NCI-H2107 treated with DMSO at 0.1 percent for 48 hours (cell line): ENCODE results near the gene DNAJC21.
A peak's percentile ranks its signal among the peaks of the same experiment; 100 is the strongest.

Experiments
- DNase-seq: peaks from one replicate; lab custom pipeline; 2025; ENCODE audit not compliant: unreplicated experiment; lab: John Stamatoyannopoulos, UW

Gene DNAJC21

DNA sequence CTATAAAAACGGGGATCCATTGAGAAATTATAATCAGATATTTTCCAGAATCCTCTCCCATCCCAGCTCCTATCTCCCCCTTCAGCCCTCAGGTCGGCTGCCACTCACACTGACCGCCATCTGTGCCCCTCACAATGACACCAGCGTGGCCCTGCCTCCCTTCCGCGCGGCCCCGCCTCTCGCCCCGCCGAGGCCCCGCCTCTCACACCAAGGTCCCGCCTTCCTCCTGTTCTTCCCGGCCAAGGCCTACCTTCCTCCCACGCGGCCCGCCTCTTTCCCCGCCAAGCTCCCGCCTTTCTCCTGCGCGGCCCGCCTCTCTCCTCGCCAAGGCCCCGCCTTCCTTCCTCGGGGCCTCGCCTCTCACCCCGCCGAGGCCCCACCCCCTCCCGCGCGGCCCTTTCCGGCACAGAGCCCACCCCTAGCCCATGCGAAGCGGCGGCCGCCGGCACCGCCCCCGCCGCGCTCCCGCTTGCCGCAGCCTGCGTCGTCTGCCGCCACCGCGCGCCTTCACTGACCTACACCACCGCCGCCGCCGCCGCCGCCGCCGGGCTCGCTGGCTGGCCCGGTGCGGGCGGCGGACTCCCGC, at the start of gene DNAJC21:
DNAJC21 (plus strand) TSS at position 426 of the 586 bp plus-strand sequence. CDS start 261 bp downstream, outside the sequence.
- DNase-seq, result peak; percentile 94

DNA sequence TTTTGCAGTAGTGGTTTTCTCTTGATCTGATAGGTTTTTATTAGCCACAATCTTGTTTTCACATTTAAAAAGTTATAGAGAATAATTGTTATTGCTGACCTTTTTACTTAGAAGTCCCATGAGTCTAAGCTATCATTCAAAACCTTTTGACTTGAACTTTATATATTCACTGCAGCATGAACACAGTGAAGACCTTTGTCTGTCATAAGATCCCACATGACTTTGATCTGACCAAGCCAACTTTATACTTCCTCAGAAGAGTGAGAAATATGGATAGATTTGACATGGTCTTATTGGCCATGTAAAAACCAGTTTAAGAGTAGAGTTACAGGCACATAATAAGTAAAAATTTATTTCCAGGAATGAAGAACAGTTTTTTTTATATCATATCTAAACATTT, 48.1 kb upstream of the DNAJC21 start:
- DNase-seq, result no peak

DNA sequence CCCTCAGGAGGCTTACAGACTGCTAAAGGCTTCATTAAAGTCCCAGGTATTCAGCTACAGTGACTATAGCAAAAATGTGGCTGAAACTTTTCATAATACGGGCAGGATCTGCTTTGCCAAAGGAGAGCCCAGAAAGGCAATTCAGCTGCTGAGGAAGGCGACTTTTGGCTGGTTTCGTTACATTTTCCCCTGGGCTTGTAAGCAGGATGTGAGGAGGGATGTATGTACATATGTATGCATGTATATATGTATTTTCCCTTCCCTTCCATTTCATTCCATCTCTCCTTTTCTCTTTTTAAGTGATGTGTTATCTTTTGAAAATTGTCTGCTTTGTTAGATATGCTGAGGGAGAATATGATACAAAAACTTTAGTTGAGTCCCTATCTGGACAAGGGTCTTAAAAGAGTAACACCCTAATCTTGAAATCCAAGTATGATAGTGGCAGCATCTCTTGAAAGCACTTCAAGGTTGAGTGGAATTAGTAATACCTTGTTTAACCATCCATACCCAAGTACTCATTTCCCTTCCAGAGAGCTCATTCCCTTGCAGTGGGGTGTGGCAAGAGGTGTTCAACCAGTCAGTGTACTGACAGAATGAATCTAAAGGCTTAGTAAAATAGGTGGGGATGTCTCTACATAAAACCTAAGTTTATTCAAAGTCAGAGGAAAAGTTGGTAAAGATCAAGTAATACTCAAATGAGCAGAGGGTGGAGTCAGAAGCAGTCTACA, 42.8 kb upstream of the DNAJC21 start:
- no peak for DNase-seq

DNA sequence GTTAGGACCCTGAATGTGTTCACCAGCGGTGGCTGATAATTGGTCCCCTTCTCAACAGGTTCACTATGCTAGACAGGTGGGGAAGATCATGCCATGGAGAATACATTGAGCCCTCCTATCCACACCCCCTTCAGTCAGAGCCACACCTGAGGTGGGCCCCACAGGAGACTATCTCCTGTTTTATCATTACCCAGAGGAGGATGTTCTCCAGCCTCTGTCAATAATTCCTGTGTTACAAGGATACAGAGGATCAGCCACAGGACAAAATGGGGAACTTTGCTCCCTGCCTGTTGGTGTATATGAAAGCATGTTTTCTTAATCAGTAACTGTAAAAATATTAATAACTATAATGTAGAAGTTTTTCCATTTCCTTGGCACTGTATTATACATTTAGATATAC, 40.0 kb upstream of the DNAJC21 start:
- DNase-seq, result no peak

DNA sequence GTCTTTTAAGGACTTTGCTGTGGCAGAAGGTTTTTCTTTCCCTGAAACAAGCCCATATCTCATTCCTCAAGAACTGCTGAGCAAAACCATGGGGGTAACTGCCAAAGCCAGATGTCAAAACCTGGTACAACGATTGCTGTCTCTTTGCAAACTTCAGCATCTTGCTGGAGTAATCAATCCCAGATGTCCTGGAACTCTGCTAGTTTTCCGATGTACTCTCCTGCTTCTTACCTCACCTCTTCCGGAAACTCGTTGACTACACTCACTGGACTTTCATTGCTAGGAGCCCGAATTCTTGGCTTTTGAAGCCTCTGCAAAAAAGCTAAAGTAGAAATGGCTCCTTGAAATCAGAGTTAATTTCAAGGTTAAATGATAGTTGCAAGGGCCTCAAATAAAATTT, 37.4 kb upstream of the DNAJC21 start:
- DNase-seq, result no peak

DNA sequence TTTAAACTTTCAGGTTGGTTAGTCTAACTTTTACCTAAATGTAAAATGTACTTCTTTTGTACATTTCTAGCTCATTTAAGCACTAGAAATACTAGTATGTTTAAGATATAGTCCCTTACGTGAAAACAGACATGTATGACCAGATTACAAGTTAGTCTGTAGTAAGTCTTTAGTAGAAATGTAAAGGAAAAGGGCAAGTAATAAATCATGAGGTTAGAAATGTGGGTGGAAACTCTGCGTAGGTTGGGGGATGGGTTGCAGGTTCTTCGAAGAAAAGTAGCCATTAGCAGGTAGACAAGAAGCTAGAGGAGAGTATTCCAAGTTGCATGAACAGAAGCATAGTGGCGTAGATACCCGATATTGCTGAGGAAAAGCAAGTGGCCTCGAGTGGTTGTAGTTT, 36.9 kb upstream of the DNAJC21 start:
- DNase-seq, result no peak

DNA sequence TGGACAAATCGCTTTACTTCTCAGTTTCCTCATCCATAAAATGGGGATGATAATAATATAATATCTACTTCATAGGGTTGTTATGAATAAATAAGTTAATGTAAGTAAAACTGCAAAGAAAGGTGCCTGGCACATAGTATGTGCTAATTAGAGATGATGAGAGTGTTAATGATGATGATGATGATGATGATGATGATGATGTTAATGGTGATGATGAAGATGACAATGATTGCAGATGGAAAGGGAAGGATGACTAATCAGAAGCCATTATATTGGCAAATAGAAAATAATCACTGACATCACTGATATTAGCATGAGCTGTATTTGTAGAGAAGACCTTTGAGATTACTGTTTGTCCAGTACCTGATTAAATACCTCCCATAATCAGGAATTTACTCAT, 34.6 kb upstream of the DNAJC21 start:
- no peak for DNase-seq

DNA sequence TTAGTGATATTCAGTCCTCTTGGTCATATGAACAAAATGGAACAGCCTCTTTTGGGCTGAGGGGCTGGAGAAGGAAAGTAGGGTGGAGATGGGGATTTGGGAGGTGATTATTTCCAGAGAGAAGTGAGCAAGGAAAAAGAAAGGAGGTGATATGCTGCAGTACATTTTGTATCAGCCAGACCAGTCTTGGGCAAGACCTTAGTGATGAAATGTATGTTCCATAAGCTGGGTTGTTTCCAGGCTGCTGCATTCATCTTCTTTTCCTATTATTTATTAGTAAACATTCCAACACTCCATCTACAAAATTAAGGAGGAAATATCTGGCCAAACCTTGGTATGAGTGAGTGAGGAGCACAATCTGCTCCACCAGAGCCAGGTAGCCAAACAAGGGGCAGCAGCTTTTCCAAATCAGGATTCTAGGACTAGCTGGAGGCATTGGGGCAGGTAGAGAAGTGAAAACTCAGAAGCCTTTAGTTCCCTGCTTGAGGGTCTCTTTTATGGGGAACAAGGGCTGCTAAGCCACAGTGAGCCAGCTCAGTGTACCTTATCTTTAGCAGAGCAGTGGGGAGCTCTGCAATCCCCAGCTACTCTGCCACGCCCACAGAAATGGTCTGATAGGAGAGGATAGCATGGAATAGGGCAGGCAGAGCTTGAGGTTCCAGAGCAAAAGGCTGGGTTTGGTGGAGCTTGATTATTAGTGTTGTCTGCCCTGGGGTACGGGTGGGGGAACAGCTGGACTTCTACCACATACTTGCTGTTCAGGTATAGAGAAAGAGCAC, 33.5 kb upstream of the DNAJC21 start:
- DNase-seq, result no peak

DNA sequence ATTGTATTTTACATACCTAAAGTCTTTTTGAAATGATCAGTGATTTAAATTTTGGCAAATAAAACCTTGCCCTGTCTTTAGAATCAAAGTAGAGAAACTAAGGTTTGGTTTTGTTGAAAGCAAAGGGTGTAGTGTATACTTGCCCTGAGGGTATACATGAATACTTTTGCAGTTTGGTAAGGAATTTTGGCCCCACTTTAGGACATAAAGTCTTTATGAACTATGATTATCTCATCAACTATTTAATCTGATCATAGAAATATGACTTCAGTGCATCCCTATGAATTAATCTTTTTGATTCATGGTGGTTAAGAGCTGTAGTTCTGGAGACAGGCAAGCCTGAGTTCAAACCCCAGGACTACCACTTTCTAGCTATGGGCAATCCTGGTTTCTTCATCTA, 31.7 kb upstream of the DNAJC21 start:
- no peak for DNase-seq

DNA sequence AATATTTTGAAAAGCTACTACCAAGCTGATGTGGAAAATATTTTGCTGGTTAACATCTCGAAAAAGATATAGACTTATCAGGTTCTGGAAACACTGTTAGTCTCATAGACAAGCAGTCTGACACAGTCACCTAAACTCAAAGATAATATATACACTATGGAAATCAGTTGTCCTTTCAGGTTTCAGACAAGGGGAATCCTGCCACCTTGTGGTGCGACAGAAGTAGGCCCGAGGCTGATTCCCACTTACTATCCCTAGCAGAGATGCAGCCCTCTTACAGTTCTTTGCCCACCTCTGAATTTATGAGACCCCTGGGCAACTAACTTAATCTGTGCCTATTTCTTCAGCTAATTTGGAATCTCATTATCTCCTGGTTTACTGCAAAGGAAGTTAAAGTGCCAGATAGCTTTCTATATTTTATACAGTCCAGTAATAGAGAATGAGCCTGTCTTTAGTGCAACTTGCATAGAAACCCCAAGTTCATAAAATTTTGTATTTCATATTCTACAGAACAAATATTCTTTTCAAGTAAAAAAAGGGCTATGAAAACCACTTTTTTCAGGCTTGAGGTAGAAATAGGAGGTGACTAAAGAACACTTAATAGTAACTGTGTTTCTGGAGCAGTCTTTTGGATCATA, 31.0 kb upstream of the DNAJC21 start:
- DNase-seq, result peak; percentile 70

DNA sequence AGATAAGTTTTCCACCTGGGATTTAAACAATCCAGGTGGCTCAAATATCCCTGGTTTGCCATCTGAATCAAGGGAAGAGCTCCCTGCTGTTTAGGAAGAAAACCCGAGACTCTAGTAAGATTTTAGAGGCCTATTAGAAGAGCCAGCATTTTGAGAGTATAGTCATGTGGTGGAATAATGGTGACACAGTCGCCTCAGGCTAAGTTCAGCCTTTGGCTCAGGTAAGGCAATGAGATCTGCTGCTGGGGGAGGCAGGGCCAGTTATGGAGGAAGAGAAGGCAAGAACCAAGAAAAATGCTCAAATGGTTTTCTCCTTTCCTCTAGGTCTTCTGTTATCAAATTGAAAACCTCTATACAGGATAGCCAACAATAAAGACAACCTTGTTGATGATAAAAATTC, 30.3 kb upstream of the DNAJC21 start:
- peak; percentile 54 for DNase-seq

DNA sequence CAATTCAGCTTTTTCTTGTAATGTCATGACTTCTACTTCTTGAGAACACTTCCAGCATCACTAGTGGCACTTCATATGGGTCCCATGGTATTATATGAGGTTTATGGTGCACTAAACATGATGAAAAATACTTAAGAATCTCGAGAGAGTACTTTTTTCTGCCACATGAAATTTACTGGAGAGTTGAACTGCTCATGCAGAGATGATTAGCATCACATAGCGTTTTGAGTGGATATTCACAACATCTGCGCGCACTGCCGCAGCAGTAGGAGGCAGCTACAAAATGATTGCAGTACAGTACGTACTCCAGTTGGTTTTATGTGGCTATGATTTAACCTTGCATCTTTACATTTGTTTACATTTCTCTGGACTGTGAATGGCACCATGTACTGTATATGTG, 28.7 kb upstream of the DNAJC21 start:
- peak; percentile 30 for DNase-seq

DNA sequence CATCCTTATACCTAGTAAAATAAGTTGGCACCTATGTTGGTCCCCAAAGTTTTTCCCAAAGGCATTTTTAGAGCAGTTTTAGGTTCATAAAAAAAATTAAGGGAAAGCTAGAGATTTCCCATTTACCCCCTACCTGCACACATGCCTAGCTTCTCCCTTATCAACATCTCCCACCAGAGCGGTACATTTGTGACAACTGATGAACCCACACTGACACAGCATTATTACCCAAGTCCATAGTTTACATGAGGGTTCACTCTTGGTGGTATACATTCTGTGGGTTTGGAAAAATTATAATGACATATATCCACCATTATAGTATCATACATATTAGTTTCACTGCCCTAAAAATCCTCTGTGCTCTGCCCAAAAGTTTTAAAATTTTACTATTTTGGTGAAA, 26.1 kb upstream of the DNAJC21 start:
- DNase-seq, result no peak

DNA sequence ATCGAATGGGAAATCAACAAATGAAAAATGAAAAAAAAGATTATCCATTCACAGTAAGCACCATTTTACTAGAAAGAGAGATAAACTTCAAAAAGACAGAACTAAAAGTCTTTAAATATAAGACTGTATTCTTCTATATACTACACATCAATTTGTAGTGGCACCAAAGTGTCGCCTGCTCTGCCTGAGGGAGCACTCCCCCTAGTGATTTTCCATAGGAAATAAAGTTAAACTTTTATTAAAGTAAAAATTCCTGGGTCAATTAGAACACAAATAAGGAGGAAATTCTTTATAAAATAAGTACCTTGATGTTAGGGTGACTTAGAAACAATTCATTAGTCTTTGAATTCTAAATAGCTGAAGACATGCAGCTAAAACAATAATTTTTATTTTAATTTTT, 23.8 kb upstream of the DNAJC21 start:
- no peak for DNase-seq

DNA sequence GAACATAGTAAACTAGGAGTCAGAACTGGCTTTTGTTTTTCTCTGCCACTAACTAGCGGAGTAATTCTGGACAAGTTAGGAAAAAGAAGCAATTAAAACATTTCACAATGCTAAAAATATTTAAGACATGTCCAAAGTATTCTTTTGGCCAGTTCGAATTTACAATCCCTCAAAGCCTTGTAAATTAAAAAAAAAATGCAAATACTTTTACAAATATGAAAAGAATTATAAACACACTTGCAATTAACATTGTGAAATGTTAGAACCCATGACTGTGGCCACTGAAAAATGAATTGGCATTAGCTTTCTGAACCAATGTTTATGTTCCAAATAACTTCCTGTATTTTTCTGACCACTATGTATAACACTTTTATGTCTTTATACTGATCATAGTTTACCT, 16.3 kb upstream of the DNAJC21 start:
- DNase-seq, result no peak

DNA sequence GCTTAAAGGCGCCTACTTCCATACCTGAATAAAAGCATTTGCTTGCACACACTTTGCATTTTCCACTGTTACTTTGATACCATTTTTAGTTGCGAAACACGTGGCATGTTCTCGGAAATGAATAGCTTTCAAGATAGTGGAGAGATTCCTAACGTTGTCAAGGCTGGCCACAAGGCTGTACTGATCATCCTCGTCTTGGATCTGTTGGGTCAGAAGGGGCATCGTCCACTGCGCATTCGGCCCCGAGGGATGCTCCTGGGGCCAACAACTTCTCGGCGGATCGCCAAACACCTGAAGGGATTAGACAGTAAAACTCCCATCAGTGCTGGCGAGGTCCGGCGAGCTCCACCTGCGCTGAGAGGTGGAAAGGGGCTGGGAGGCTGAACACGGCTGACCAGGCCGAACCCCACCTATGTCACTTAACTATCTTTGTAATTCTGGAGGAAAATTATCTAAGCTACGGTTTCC, 14.7 kb upstream of the DNAJC21 start:
- no peak for DNase-seq

DNA sequence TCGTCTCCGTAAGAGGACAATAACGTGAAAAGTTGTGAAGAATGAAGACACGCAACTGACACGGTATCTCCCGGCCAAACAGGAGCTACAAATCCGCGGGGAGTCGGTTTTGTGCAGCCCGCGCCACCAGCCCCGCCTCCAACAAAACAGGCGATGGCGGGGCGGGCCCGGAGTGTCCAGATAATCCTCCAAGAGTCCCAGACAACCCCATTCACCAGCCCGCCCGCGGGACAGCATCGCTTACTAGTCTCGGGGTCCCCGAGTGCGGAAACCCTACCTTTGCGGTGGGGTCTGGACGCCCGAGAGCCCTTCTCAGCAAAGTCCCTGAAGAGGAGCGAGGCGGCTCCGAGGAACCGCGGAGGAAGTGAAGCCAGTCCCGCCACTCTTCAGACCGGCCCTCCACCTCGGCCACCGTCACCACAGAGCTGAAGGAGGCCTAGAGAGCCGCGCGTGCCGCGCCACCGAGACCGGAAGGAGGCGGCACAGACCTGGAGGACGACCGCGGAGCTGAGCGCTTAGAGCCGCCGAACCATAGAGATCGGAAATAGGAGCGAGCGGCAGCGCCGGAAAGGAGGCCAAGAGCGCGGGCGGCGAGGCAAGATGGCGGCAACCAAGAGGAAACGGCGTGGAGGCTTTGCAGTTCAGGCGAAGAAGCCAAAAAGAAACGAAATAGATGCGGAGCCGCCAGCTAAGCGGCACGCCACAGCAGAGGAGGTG, 14.1 kb upstream of the DNAJC21 start, which contains the start of the genes BRIX1 and RAD1:
BRIX1 (plus strand) TSS at position 573 of the 717 bp plus-strand sequence; CDS start at position 601, 28 bp downstream.
RAD1 (minus strand) TSS at position 366 of the 717 bp plus-strand sequence. CDS start 612 bp downstream, outside the sequence.
- peak; percentile 97 for DNase-seq

DNA sequence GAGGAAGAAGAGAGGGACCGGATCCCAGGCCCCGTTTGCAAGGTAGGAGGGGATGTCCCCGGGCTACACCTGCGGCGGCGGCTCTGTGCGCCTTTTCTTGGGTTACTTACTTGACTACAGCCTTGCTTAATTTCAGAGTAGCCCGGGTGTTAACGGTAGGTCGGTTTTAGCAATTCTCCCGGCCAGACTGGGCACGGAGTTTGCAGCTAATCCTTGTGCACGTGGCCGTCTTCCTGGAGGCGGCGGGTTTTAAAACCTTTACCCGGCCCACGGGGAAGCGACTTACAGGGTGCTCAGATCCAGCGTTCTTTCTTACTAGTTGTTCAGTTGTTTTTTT, 13.5 kb upstream of the DNAJC21 start:
- no peak for DNase-seq

DNA sequence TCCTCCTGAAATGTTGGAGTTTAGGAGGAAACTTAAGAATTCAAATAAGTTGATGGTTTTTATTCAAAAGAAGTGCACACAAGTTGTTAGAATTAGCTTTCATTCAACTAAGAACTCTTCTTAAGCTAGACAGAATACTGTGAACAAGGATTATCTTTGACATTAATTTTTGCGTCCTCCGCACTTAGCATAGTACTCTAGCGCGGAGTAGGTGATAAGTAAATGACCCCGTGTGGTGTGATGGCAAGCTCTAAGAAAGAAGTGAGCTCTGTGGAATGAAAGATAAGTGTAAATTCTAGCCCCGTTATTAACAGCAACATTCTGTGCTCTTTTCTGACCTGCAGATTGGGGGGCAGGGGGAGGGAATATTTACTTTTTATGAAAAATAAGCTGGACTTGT, 12.8 kb upstream of the DNAJC21 start:
- no peak for DNase-seq

DNA sequence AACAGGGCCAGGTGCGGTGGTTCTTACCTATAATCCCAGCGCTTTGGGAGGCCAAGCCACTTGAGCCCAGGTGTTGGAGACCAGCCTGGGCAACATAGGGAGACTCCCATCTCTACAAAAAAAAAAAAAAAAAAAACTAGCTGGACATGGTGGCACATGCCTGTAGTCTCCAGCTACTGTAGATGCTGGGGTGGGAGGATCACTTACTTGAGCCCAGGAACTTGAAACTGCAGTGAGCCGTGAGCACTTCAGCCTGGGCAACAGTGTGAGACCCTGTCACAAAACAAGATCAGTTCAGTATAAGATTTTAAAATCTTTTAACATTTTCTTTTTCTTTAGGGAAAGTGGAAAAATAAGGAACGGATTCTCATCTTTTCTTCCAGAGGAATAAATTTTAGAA, 11.3 kb upstream of the DNAJC21 start:
- DNase-seq, result no peak

DNA sequence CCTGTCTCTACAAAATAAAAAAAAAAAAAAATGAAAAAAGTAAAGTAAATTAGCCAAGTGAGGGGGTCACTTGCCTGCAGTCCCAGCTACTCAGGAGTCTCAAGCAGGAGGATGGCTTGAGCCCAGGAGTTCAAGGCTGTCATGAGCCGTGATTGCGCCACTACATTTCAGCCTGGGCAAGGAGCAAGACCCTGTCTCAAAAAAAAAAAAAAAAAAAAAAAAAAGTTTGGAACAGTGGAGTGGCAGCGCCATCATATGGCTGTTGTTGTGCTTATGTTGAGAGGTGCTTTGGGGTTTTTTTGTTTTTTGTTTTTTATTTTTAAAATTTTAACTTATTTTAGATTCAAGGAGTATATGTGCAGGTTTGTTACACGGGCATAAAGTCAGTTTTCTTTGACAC, 10.3 kb upstream of the DNAJC21 start:
- no peak for DNase-seq
